ENCODE results near the gene IGSF22. TPM values are rescaled to one million over a fixed set of nuclear protein-coding genes. Genes with fewer than 3 reads are reported as not detected.

IGSF22 gene
- total RNA-seq, 1 donor from 2014 or later, result 1.1 TPM

GRCh38 chr11:18720808-18721560 is 5.0 kb downstream of the IGSF22 start:
- no peak for TF ChIP-seq CTCF (IDR thresholded peaks at IDR 0.05; ENCODE audit: partially characterized antibody, unreplicated experiment)
- Mint-ChIP-seq H3K36me3 (ENCODE audit: unreplicated experiment) (no peaks in the 10 kb centered on the region), H3K9me3 (ENCODE audit: unreplicated experiment) (peaks cover 4% of the 10 kb centered on the region), H3K4me3 (ENCODE audit: unreplicated experiment) (peak overlapping the region; percentile 94), H3K27me3 (ENCODE audit: unreplicated experiment) (peaks cover 8% of the 10 kb centered on the region), H3K4me1 (ENCODE audit: low read depth, unreplicated experiment) (peaks cover 7% of the 10 kb centered on the region), H3K27ac (ENCODE audit: unreplicated experiment) (peak overlapping the region; percentile 89)
- peak; percentile 92 for DNase-seq

- DNase-seq, result no peak
- Mint-ChIP-seq H3K27ac (ENCODE audit: unreplicated experiment) (no peak overlapping the region), H3K27me3 (ENCODE audit: unreplicated experiment) (peaks cover 5% of the 10 kb centered on the region), H3K9me3 (ENCODE audit: unreplicated experiment) (peaks cover 2% of the 10 kb centered on the region), H3K4me1 (ENCODE audit: low read depth, unreplicated experiment) (peaks cover 4% of the 10 kb centered on the region), H3K4me3 (ENCODE audit: unreplicated experiment) (peak overlapping the region; percentile 94), H3K36me3 (ENCODE audit: unreplicated experiment) (no peaks in the 10 kb centered on the region)
- no peak for TF ChIP-seq CTCF (IDR thresholded peaks at IDR 0.05; ENCODE audit: partially characterized antibody, unreplicated experiment)
These were observed 5.7 kb downstream of the IGSF22 start for GRCh38 chr11:18720091-18720807.

- peaks cover 12% of the 10 kb centered on the region for H3K27me3 Mint-ChIP-seq (ENCODE audit: unreplicated experiment)
- peaks cover under 1% of the 10 kb centered on the region for H3K4me1 Mint-ChIP-seq (ENCODE audit: low read depth, unreplicated experiment)
- H3K36me3 Mint-ChIP-seq (ENCODE audit: unreplicated experiment), result no peaks in the 10 kb centered on the region
- H3K9me3 Mint-ChIP-seq (ENCODE audit: unreplicated experiment), result peaks cover 1% of the 10 kb centered on the region
- no peak overlapping the region for H3K4me3 Mint-ChIP-seq (ENCODE audit: unreplicated experiment)
- no peak overlapping the region for H3K27ac Mint-ChIP-seq (ENCODE audit: unreplicated experiment)
- no peak for DNase-seq
- no peak for TF ChIP-seq CTCF (IDR thresholded peaks at IDR 0.05; ENCODE audit: partially characterized antibody, unreplicated experiment)
These were observed 10.5 kb downstream of the IGSF22 start for GRCh38 chr11:18715476-18715875.

GRCh38 chr11:18714443-18714780 is 11.6 kb downstream of the IGSF22 start:
- no peak for TF ChIP-seq CTCF (IDR thresholded peaks at IDR 0.05; ENCODE audit: partially characterized antibody, unreplicated experiment)
- Mint-ChIP-seq H3K36me3 (ENCODE audit: unreplicated experiment) (no peaks in the 10 kb centered on the region), H3K27me3 (ENCODE audit: unreplicated experiment) (peaks cover 11% of the 10 kb centered on the region), H3K27ac (ENCODE audit: unreplicated experiment) (no peak overlapping the region), H3K9me3 (ENCODE audit: unreplicated experiment) (peaks cover 1% of the 10 kb centered on the region), H3K4me3 (ENCODE audit: unreplicated experiment) (no peak overlapping the region), H3K4me1 (ENCODE audit: low read depth, unreplicated experiment) (no peaks in the 10 kb centered on the region)
- DNase-seq, result no peak

Measured in glutamatergic neuron (in vitro differentiated cells).